Prostate gland (tissue), 2 donors: Measurements from ENCODE around the gene CD52. TPM values are rescaled to one million over a fixed set of nuclear protein-coding genes. Genes with fewer than 3 reads are reported as not detected.
A peak's percentile ranks its signal among the peaks of the same experiment; 100 is the strongest.
"Not testable (repeated sequence)": the region's sequence is repeated elsewhere in the genome, so short reads cannot be mapped to it uniquely, and the experiment has no call there.

Source experiments
- DNase-seq: peaks from one replicate; pipeline ENCODE4 v3.0.0-alpha.2; 2019; ENCODE audit warnings: low spot score
- H3K27ac ChIP-seq, 2 donors: fragments of 200-600 bp; sonication (generic); 2 replicates each; pipeline ENCODE4 v1.5.1; 2017 to 2019
- H3K27me3 ChIP-seq: fragments of 200-600 bp; sonication (generic); replicated peaks from 2 replicates; pipeline ENCODE4 v1.5.1; 2019; ENCODE audit not compliant: insufficient read depth
- H3K36me3 ChIP-seq, 2 donors: fragments of 200-600 bp; sonication (generic); 1 replicate in 1 of 2; 2 replicates in 1 of 2; pipeline versions ENCODE4 v1.5.1 to v1.8.1; 2017 to 2019
- H3K4me1 ChIP-seq: fragments of 200-600 bp; sonication (generic); replicated peaks from 2 replicates; pipeline ENCODE4 v1.5.1; 2019
- H3K4me3 ChIP-seq, 2 donors: fragments of 200-600 bp; sonication (generic); 2 replicates each; pipeline ENCODE4 v1.5.1; 2017 to 2019
- H3K9me3 ChIP-seq: fragments of 200-600 bp; sonication (generic); 2 replicates; pipeline ENCODE4 v1.5.1; 2017
- POLR2A ChIP-seq: fragments of 450-650 bp; IDR thresholded peaks from one replicate; pipeline ENCODE4 v1.6.1; 2016; ENCODE audit warnings: antibody characterized with exemption, mild to moderate bottlenecking
- POLR2AphosphoS5 ChIP-seq: sonication (generic); formaldehyde crosslinking; IDR thresholded peaks from one replicate; pipeline ENCODE4 v1.6.1; 2017; ENCODE audit warnings: antibody characterized with exemption
- WGBS: methylation state at CpG from one replicate; pipeline ENCODE4 v1.1.5; 2018; 5-methylcytosine and 5-hydroxymethylcytosine counted together
- intact Hi-C: fragments of 100-400 bp; cut with DNase I; formaldehyde crosslinking; loops from one replicate; pipeline ENCODE4 v1.14.2; 2022
- total RNA-seq, 2 donors: library from RNA; depleted of rRNA; stranded (reverse); fragments of >200 nt; gene quantifications; one replicate each; pipeline ENCODE4 v1.1.0, GENCODE V29; 2016
- TF ChIP-seq, protein P1 (sequence below), 4 experiments: fragments of 200-600 bp in 2 of 4; fragments of 450-650 bp in 2 of 4; sonication (generic) in 2 of 4; IDR thresholded peaks; 1 replicate in 3 of 4; 2 replicates in 1 of 4; pipeline ENCODE4 v1.5.1; 2016 to 2019; ENCODE audit warnings: antibody characterized with exemption in 4 of 4, mild to moderate bottlenecking in 2 of 4, moderate library complexity in 2 of 4

CD52 gene
- total RNA-seq, 2 donors from 2014 or later, result 3.2 to 5.3 TPM

DNA sequence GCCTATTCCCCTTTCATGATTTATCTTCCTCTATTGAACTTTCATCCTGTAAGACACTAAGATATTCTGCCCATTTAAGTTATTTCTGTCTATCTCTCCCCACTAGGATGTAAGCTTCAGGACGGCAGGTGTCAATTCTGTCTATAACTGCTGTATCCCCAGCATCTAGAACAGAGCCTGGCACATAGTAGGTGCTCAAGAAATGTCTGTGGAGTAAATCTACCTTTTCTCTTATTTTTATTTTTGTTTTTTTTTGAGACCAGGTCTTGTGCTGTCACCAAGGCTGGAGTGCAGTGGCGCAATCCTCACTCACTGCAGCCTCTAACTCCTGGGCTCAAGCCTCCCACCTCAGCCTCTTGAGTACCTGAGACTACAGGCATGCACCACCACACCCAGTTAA lies 5.6 kb downstream of the CD52 start:
- 94% methylated on average over 2 of the region's 2 CpGs for WGBS
- Histone ChIP-seq H3K27ac (no peak overlapping the region), H3K36me3 (no peaks in the 10 kb centered on the region), H3K4me1 (no peaks in the 10 kb centered on the region), H3K4me3 (no peak overlapping the region), H3K9me3 (no peaks in the 10 kb centered on the region), H3K27me3 (no peaks in the 10 kb centered on the region)
- TF ChIP-seq, protein P1, sequence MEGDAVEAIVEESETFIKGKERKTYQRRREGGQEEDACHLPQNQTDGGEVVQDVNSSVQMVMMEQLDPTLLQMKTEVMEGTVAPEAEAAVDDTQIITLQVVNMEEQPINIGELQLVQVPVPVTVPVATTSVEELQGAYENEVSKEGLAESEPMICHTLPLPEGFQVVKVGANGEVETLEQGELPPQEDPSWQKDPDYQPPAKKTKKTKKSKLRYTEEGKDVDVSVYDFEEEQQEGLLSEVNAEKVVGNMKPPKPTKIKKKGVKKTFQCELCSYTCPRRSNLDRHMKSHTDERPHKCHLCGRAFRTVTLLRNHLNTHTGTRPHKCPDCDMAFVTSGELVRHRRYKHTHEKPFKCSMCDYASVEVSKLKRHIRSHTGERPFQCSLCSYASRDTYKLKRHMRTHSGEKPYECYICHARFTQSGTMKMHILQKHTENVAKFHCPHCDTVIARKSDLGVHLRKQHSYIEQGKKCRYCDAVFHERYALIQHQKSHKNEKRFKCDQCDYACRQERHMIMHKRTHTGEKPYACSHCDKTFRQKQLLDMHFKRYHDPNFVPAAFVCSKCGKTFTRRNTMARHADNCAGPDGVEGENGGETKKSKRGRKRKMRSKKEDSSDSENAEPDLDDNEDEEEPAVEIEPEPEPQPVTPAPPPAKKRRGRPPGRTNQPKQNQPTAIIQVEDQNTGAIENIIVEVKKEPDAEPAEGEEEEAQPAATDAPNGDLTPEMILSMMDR (IDR thresholded peaks at IDR 0.05), result no peak
- no peak for TF ChIP-seq POLR2A
- intact Hi-C loops, result loop anchor here (5.0 kb wide), 2 partner anchors 156 to 211 kb away; partner anchors contain the start of genes C1orf232, PDIK1L and ZNF593
- no peak for DNase-seq

GRCh38 chr1:26324550-26324949 lies 6.8 kb downstream of the CD52 start:
- intact Hi-C loops, result loop anchor here (5.0 kb wide), 2 partner anchors 157 to 212 kb away; partner anchors contain the start of genes C1orf232, PDIK1L and ZNF593
- whole genome bisulfite sequencing, result 88% methylated on average over 3 of the region's 3 CpGs

DNA sequence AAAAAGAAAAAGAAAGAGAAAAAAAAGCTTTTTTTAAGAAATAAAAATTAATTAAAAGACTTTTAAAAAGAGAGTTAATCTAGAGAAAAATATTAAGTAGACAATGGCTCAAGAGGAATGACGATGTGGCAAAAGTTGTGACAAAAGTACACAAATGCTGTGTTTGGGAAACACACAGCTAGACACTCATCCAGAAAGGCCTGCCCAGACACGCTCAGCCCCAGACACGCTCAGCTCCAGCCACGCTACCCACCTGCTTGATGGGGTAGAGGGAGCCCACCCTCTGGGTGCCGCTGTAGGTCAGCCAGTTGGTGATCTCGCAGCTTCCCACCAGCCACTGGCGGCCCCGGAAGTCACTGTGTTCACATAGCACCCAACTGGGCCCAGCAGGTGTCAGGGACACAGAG lies 10.2 kb downstream of the CD52 start:
- DNase-seq, result peak; percentile 12
- Histone ChIP-seq H3K36me3 (no peaks in the 10 kb centered on the region), H3K4me1 (no peaks in the 10 kb centered on the region), H3K27ac (no peak overlapping the region), H3K27me3 (no peaks in the 10 kb centered on the region), H3K9me3 (no peaks in the 10 kb centered on the region), H3K4me3 (no peak overlapping the region)
- TF ChIP-seq, protein P1 (IDR thresholded peaks at IDR 0.05), result no peak
- no peak for TF ChIP-seq POLR2AphosphoS5
- no peak for TF ChIP-seq POLR2A
- WGBS, result 46% methylated on average over 8 of the region's 8 CpGs
- intact Hi-C loops, result no loop called here

More at GRCh38 chr1:26324550-26324949, 6.8 kb downstream of the CD52 start:
- H3K27ac ChIP-seq, result no peak overlapping the region
- TF ChIP-seq POLR2A (no peak), POLR2AphosphoS5 (no peak)
- TF ChIP-seq, protein P1 (IDR thresholded peaks at IDR 0.05), result no peak
- H3K27me3 ChIP-seq, result no peaks in the 10 kb centered on the region
- no peaks in the 10 kb centered on the region for H3K4me1 ChIP-seq
- no peak overlapping the region for H3K4me3 ChIP-seq
- H3K36me3 ChIP-seq, result no peaks in the 10 kb centered on the region
- H3K9me3 ChIP-seq, result no peaks in the 10 kb centered on the region
- DNase-seq, result no peak

- intact Hi-C loops, result no loop called here
- 87% methylated on average over 8 of the region's 8 CpGs for WGBS
Measured at GRCh38 chr1:26328597-26328996, 10.8 kb downstream of the CD52 start.

GRCh38 chr1:26329380-26329779 lies 11.6 kb downstream of the CD52 start:
- H3K27ac ChIP-seq, DNase-seq, H3K4me3 ChIP-seq, H3K4me1 ChIP-seq, H3K27me3 ChIP-seq, H3K36me3 ChIP-seq, H3K9me3 ChIP-seq, intact Hi-C loops: not testable (repeated sequence)
- WGBS, result 95% methylated on average over 4 of the region's 4 CpGs

More at GRCh38 chr1:26328597-26328996, 10.8 kb downstream of the CD52 start:
- H3K4me1 ChIP-seq, result no peaks in the 10 kb centered on the region
- H3K27me3 ChIP-seq, result no peaks in the 10 kb centered on the region
- DNase-seq, result no peak
- H3K4me3 ChIP-seq, result no peak overlapping the region
- H3K27ac ChIP-seq, result no peak overlapping the region
- H3K9me3 ChIP-seq, result no peaks in the 10 kb centered on the region
- no peaks in the 10 kb centered on the region for H3K36me3 ChIP-seq
- TF ChIP-seq POLR2A (no peak), POLR2AphosphoS5 (no peak)
- TF ChIP-seq, protein P1 (IDR thresholded peaks at IDR 0.05), result no peak
